SU-DHL-6 (cell line): ENCODE results near the gene BTBD1.

Source experiments
- EZH2phosphoT487 ChIP-seq: fragments of 200-600 bp; sonication (generic), shearing (Covaris generic); conservative IDR thresholded peaks from 2 replicates; pipeline ENCODE4 v1.6.1; 2018; ENCODE audit warnings: mild to moderate bottlenecking, antibody characterized with exemption, low read length, moderate library complexity, mixed read lengths
- TF ChIP-seq, protein P1 (sequence below): fragments of 200-600 bp; sonication (generic); IDR thresholded peaks from one replicate; pipeline ENCODE4 v1.5.1; 2017; ENCODE audit warnings: antibody characterized with exemption, mild to moderate bottlenecking, low read length, moderate library complexity; ENCODE audit not compliant: insufficient read depth, poor library complexity, severe bottlenecking

- TF ChIP-seq, protein P1, sequence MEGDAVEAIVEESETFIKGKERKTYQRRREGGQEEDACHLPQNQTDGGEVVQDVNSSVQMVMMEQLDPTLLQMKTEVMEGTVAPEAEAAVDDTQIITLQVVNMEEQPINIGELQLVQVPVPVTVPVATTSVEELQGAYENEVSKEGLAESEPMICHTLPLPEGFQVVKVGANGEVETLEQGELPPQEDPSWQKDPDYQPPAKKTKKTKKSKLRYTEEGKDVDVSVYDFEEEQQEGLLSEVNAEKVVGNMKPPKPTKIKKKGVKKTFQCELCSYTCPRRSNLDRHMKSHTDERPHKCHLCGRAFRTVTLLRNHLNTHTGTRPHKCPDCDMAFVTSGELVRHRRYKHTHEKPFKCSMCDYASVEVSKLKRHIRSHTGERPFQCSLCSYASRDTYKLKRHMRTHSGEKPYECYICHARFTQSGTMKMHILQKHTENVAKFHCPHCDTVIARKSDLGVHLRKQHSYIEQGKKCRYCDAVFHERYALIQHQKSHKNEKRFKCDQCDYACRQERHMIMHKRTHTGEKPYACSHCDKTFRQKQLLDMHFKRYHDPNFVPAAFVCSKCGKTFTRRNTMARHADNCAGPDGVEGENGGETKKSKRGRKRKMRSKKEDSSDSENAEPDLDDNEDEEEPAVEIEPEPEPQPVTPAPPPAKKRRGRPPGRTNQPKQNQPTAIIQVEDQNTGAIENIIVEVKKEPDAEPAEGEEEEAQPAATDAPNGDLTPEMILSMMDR, result no peak
- TF ChIP-seq EZH2phosphoT487, result no peak
These were observed 37.1 kb upstream of the BTBD1 start for GRCh38 chr15:83104141-83104540.
